Endothelial cell of umbilical vein (primary cell): ENCODE data around the gene MOK. TPM values are rescaled to one million over a fixed set of nuclear protein-coding genes. Genes with fewer than 3 reads are reported as not detected.

Source experiments
- BruUV-seq: library from RNA; stranded (reverse); fragments of 400-500 nt; replicated peaks from 2 replicates; lab custom pipeline; 2021; lab: Mats Ljungman, UMichigan
- CTCF ChIA-PET: fragments of 300-600, 350-600 bp; sonication (Branson Sonifier 250); formaldehyde crosslinking; loops from one replicate; lab custom pipeline; 2021; ENCODE audit warnings: antibody characterized with exemption, inconsistent platforms; lab: Charles Lee
- POLR2A ChIA-PET: fragments of 300-600, 350-600 bp; sonication (Branson Sonifier 250); formaldehyde crosslinking; loops from one replicate; lab custom pipeline; 2021; ENCODE audit warnings: antibody characterized with exemption, inconsistent platforms; lab: Charles Lee
- DNase-seq: peaks from one replicate; pipeline ENCODE4 v3.0.0-alpha.2; 2011; ENCODE audit warnings: low read depth, low spot score
- FAIRE-seq: peaks from 2 replicates; lab custom pipeline; 2011; peaks lifted over from hg19 to GRCh38; lab: Jason Lieb, UNC
- H2AFZ ChIP-seq: 2 replicates; pipeline ENCODE4 v1.6.0; 2012; ENCODE audit warnings: low read depth, low read length, control low read depth, inconsistent platforms
- H3K27ac ChIP-seq: 2 replicates; pipeline ENCODE4 v1.5.1; 2011; ENCODE audit warnings: low read depth, mild to moderate bottlenecking, control low read depth, low read length, moderate library complexity; ENCODE audit not compliant: insufficient read depth
- H3K27me3 ChIP-seq, 2 experiments: 2 replicates each; pipeline versions ENCODE4 v1.6.0 to v1.6.1; 2011; ENCODE audit warnings: low read length in 2 of 2, mixed read lengths in 1 of 2; ENCODE audit not compliant: control insufficient read depth in 2 of 2, insufficient read depth in 2 of 2
- H3K36me3 ChIP-seq, 2 experiments: 2 replicates in 1 of 2; 3 replicates in 1 of 2; pipeline ENCODE4 v1.5.1; 2011; ENCODE audit warnings: low read length in 2 of 2, mild to moderate bottlenecking in 1 of 2, moderate library complexity in 1 of 2; ENCODE audit not compliant: control insufficient read depth in 2 of 2, insufficient read depth in 2 of 2; ENCODE audit errors: extremely low read depth in 1 of 2
- H3K4me1 ChIP-seq: 3 replicates; pipeline ENCODE4 v1.5.1; 2011; ENCODE audit warnings: mild to moderate bottlenecking, low read length; ENCODE audit not compliant: control insufficient read depth, insufficient read depth; ENCODE audit errors: extremely low read depth
- H3K4me2 ChIP-seq: 2 replicates; pipeline ENCODE4 v1.6.1; 2011; ENCODE audit warnings: low read length, control low read depth, mixed read lengths; ENCODE audit not compliant: insufficient read depth
- H3K4me3 ChIP-seq, 3 experiments: fragments of 200-600 bp in 1 of 3; sonication (generic), shearing (Covaris generic) in 1 of 3; replicated peaks in 1 of 3; 2 replicates each; pipeline ENCODE4 v1.5.1; 2011 to 2016; ENCODE audit warnings: control low read depth in 3 of 3, low read length in 3 of 3, mild to moderate bottlenecking in 2 of 3, inconsistent platforms in 1 of 3, low read depth in 1 of 3, moderate library complexity in 1 of 3; ENCODE audit not compliant: insufficient read depth in 1 of 3
- H3K79me2 ChIP-seq: 2 replicates; pipeline ENCODE4 v1.6.0; 2012; ENCODE audit warnings: low read length, inconsistent platforms; ENCODE audit not compliant: control insufficient read depth, insufficient read depth
- H3K9ac ChIP-seq: replicated peaks from 2 replicates; pipeline ENCODE3; 2011; ENCODE audit warnings: low read length, control low read depth; ENCODE audit not compliant: insufficient read depth; ENCODE audit errors: extremely low read depth
- H3K9me1 ChIP-seq: replicated peaks from 3 replicates; pipeline ENCODE4 v1.6.0; 2011; ENCODE audit warnings: mild to moderate bottlenecking, low read length; ENCODE audit not compliant: control insufficient read depth, insufficient read depth; ENCODE audit errors: extremely low read depth
- H3K9me3 ChIP-seq: replicated peaks from 2 replicates; pipeline ENCODE4 v1.5.1; 2012; ENCODE audit warnings: low read length, inconsistent platforms; ENCODE audit not compliant: control insufficient read depth, insufficient read depth
- H4K20me1 ChIP-seq: replicated peaks from 2 replicates; pipeline ENCODE3; 2011; ENCODE audit warnings: mild to moderate bottlenecking, low read length; ENCODE audit not compliant: control insufficient read depth, insufficient read depth; ENCODE audit errors: extremely low read depth
- CTCF ChIP-seq, 2 donors: IDR thresholded peaks; 1 replicate in 1 of 2; 2 replicates in 1 of 2; pipeline ENCODE4 v1.5.1; 2011; ENCODE audit warnings: low read length in 2 of 2, mild to moderate bottlenecking in 2 of 2, moderate library complexity in 2 of 2, control low read depth in 1 of 2, inconsistent platforms in 1 of 2, low read depth in 1 of 2; ENCODE audit not compliant: insufficient read depth in 1 of 2; ENCODE audit errors: extremely low read depth in 1 of 2
- EZH2 ChIP-seq: IDR thresholded peaks from 2 replicates; pipeline ENCODE4 v1.6.1; 2012; ENCODE audit warnings: borderline replicate concordance, low read depth, mild to moderate bottlenecking, moderate library complexity, low read length, inconsistent platforms; ENCODE audit not compliant: severe bottlenecking
- FOS ChIP-seq: IDR thresholded peaks from 2 replicates; pipeline ENCODE4 v1.6.1; 2011; ENCODE audit warnings: mild to moderate bottlenecking, low read length, moderate library complexity, borderline replicate concordance; ENCODE audit not compliant: insufficient read depth
- GATA2 ChIP-seq: IDR thresholded peaks from 2 replicates; pipeline ENCODE4 v1.7.0; 2011; ENCODE audit warnings: low read depth, mild to moderate bottlenecking, moderate library complexity, mixed read lengths, low read length; ENCODE audit not compliant: insufficient read length, insufficient read depth
- JUN ChIP-seq: IDR thresholded peaks from 2 replicates; pipeline ENCODE4 v1.6.1; 2011; ENCODE audit warnings: borderline replicate concordance, low read depth; ENCODE audit not compliant: insufficient read length, insufficient read depth
- MAX ChIP-seq: IDR thresholded peaks from 2 replicates; pipeline ENCODE4 v1.6.1; 2011; ENCODE audit not compliant: insufficient read depth, insufficient read length
- MYC ChIP-seq: IDR thresholded peaks from one replicate; pipeline ENCODE4 v1.6.1; 2011; ENCODE audit warnings: mild to moderate bottlenecking, low read depth, low read length
- POLR2A ChIP-seq: IDR thresholded peaks from 2 replicates; pipeline ENCODE4 v1.6.1; 2012; ENCODE audit warnings: low read depth, mild to moderate bottlenecking, control low read depth, low read length
- POLR2AphosphoS5 ChIP-seq: IDR thresholded peaks from 2 replicates; pipeline ENCODE4 v1.6.1; 2012; ENCODE audit warnings: low read depth, mild to moderate bottlenecking, control low read depth, low read length, moderate library complexity; ENCODE audit not compliant: insufficient read depth
- dilution Hi-C: fragments of 300-500 bp; cut with MboI; formaldehyde crosslinking; loops from one replicate; pipeline ENCODE4 v1.15.0; 2019; ENCODE audit warnings: low sequenced_read_pairs; ENCODE audit not compliant: extremely low pct_ligation_motif_present
- intact Hi-C: fragments of 100-400 bp; cut with micrococcal nuclease; formaldehyde crosslinking; loops from one replicate; pipeline ENCODE4 v1.10.0; 2022
- polyA plus RNA-seq, 4 experiments: library from polyadenylated mRNA; depleted of rRNA in 3 of 4; stranded (reverse) in 3 of 4; unstranded in 1 of 4; fragments of >200 nt; gene quantifications; 2 replicates each; pipeline versions ENCODE4 v1.2.1 to v1.2.3, GENCODE V29; 2011 to 2012; ENCODE audit warnings: missing spikeins in 1 of 4
- total RNA-seq: library from RNA; stranded (reverse); gene quantifications from 2 replicates; pipeline ENCODE4 v1.2.3, GENCODE V29; 2021

MOK gene
- total and polyA plus RNA-seq, 2 donors (not counting 3 experiments of a cell fraction or from before 2014, with no cell fraction given): 6.1 to 8.6 TPM

GRCh38 chr14:102227184-102227964 lies 77.6 kb downstream of the MOK start:
- H3K79me2 ChIP-seq: no peaks in the 10 kb centered on the region
- no peak overlapping the region for H3K9ac ChIP-seq
- ChIA-PET POLR2A (no interaction called here), CTCF (interaction anchor here (0.6 kb wide), 1 partner anchor 87 kb away, joined by 3 read pairs; no protein-coding TSS in a partner anchor)
- DNase-seq: no peak
- no peak overlapping the region for H3K4me2 ChIP-seq
- dilution Hi-C loops: no loop called here
- no TSS peak for BruUV-seq
- FAIRE-seq: no peak
- H3K4me1 ChIP-seq: no peaks in the 10 kb centered on the region
- intact Hi-C loops: no loop called here
- no peaks in the 10 kb centered on the region for H3K27me3 ChIP-seq
- H3K27ac ChIP-seq: no peak overlapping the region
- no peak overlapping the region for H2AFZ ChIP-seq
- no peak for TF ChIP-seq JUN
- TF ChIP-seq GATA2: no peak
- TF ChIP-seq MYC: no peak
- TF ChIP-seq FOS: no peak
- TF ChIP-seq EZH2: no peak
- TF ChIP-seq CTCF (IDR thresholded peaks at IDR 0.05; ENCODE audit: extremely low read depth in 1 of 2, insufficient read depth in 1 of 2, low read depth in 1 of 2, low read length in 2 of 2): no peak
- TF ChIP-seq POLR2A: no peak
- TF ChIP-seq MAX: no peak
- TF ChIP-seq POLR2AphosphoS5: no peak
- H3K9me1 ChIP-seq: no peaks in the 10 kb centered on the region
- H4K20me1 ChIP-seq: no peaks in the 10 kb centered on the region
- H3K4me3 ChIP-seq: no peak overlapping the region
- H3K9me3 ChIP-seq: no peaks in the 10 kb centered on the region
- H3K36me3 ChIP-seq: no peaks in the 10 kb centered on the region
